Measurements from ENCODE around the gene HDAC10.

Gene HDAC10

DNA sequence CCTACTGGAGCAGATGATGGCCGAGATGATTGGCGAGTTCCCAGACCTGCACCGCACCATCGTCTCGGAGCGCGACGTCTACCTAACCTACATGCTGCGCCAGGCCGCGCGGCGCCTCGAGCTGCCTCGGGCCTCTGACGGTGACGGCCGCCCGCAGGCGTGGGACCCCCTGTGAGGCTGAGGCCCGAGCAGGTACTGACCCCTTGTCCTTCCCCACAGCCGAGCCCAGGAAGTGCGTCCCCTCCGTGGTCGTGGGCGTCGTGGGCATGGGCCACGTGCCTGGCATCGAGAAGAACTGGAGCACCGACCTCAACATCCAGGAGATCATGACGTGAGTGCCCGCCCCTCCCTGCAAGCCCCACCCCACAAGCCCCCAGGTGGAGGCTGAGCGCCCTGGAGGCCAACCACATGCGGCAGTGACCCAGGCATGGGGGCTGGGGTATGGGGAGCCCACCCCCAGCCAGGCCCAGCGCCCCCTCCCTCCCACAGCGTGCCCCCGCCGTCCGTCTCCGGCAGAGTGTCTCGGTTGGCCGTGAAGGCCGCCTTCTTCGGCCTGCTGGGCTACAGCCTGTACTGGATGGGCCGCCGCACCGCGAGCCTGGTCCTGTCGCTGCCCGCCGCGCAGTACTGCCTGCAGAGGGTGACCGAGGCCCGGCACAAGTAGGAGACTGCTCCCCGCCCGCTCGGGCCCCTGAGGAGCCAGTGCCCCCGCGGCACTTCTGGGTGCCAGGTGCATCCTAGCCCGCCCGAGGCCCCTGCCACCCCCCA is 53.0 kb downstream of the HDAC10 start:
- H3K4me3 ChIP-seq (ENCODE audit: low read length): no peak overlapping the region
- TF ChIP-seq, protein P1, sequence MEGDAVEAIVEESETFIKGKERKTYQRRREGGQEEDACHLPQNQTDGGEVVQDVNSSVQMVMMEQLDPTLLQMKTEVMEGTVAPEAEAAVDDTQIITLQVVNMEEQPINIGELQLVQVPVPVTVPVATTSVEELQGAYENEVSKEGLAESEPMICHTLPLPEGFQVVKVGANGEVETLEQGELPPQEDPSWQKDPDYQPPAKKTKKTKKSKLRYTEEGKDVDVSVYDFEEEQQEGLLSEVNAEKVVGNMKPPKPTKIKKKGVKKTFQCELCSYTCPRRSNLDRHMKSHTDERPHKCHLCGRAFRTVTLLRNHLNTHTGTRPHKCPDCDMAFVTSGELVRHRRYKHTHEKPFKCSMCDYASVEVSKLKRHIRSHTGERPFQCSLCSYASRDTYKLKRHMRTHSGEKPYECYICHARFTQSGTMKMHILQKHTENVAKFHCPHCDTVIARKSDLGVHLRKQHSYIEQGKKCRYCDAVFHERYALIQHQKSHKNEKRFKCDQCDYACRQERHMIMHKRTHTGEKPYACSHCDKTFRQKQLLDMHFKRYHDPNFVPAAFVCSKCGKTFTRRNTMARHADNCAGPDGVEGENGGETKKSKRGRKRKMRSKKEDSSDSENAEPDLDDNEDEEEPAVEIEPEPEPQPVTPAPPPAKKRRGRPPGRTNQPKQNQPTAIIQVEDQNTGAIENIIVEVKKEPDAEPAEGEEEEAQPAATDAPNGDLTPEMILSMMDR (IDR thresholded peaks at IDR 0.05; ENCODE audit: insufficient read depth, low read depth, low read length, missing control alignments): no peak
- DNase-seq (ENCODE audit: low read depth): no peak

DNA sequence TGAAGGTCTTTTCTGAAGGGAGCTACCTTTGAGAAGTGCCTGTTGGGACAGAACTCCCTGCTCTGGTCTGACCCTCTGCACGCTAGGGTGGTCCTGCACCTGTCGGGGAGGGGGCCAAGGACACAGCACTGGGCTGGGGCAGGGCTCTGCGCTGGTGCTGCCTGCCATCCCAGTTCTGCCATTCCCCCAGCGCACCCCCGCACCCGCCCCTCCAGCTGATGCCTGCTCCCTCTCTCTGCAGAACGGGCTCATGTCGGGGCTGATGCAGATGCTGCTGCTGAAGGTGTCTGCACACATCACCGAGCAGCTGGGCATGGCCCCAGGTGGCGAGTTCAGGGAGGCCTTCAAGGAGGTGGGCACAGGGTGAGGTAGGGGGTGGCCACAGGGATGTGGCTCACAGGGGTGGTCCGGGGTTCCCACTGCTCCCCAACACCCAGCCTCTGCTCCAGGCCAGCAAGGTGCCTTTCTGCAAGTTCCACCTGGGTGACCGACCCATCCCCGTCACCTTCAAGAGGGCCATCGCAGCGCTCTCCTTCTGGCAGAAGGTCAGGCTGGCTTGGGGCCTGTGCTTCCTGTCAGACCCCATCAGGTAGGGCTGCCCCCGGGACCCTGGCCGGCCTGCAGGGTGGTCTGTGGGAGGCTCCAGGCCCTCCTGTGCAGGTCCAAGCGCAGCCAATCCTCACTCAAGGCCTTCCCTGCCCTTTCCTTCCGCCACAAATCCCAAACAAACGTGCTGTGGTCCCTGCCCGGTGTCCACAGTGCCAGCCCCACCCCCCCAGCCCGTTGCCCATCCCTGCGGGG is 53.9 kb downstream of the HDAC10 start:
- TF ChIP-seq, protein P1 (IDR thresholded peaks at IDR 0.05; ENCODE audit: insufficient read depth, low read depth, low read length, missing control alignments): no peak
- H3K4me3 ChIP-seq (ENCODE audit: low read length): no peak overlapping the region
- no peak for DNase-seq (ENCODE audit: low read depth)

DNA sequence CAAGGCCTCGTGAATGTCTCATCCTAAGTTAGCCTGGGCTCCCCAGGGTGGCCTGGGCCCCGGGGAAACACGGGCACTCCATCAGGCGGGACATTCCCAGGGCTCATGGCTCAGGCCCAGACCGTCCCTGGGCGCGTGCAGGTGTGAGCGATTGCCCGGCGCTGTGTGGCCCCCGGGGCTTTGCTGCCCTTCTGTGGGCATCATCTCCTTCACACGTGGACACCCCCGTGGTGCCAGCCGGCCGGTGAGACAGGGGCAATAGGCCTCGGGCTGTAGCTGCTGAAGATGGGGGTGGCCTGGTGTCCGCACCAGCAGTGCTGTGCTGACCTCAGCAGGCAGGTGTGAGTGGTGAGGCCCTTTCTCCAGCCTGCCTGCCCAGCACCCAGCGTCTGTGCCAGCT is 54.8 kb downstream of the HDAC10 start:
- TF ChIP-seq, protein P1 (IDR thresholded peaks at IDR 0.05; ENCODE audit: insufficient read depth, low read depth, low read length, missing control alignments): no peak
- DNase-seq (ENCODE audit: low read depth): no peak
- no peak overlapping the region for H3K4me3 ChIP-seq (ENCODE audit: low read length)
